Breast epithelium (tissue), 4 donors: ENCODE results near the gene PSKH1. TPM values are rescaled to one million over a fixed set of nuclear protein-coding genes. Genes with fewer than 3 reads are reported as not detected.

Source experiments
- DNase-seq, 2 donors: peaks; one replicate each; pipeline ENCODE4 v3.0.0-alpha.2; 2019; ENCODE audit warnings: low spot score in 2 of 2
- H3K27ac ChIP-seq, 2 donors: fragments of 200-600 bp; sonication (generic) in 1 of 2; one replicate each; pipeline ENCODE4 v1.5.1; 2016 to 2019; ENCODE audit warnings: mild to moderate bottlenecking in 1 of 2
- H3K27me3 ChIP-seq, 2 donors: fragments of 200-600 bp; sonication (generic) in 1 of 2; one replicate each; pipeline versions ENCODE4 v1.5.1 to v1.6.0; 2017 to 2019; ENCODE audit warnings: control low read depth in 1 of 2, mild to moderate bottlenecking in 1 of 2
- H3K36me3 ChIP-seq: fragments of 200-600 bp; one replicate; pipeline ENCODE4 v1.5.1; 2019
- H3K4me1 ChIP-seq, 2 donors: fragments of 200-600 bp; sonication (generic); one replicate each; pipeline ENCODE4 v1.5.1; 2016 to 2019; ENCODE audit warnings: control low read depth in 1 of 2
- H3K4me3 ChIP-seq, 3 donors: fragments of 200-600 bp; sonication (generic); 1 replicate in 2 of 3; 2 replicates in 1 of 3; pipeline ENCODE4 v1.5.1; 2016 to 2019; ENCODE audit warnings: mild to moderate bottlenecking in 3 of 3, moderate library complexity in 2 of 3
- H3K9me3 ChIP-seq, 2 donors: fragments of 200-600 bp; sonication (generic) in 1 of 2; one replicate each; pipeline ENCODE4 v1.5.1; 2016 to 2019; ENCODE audit warnings: control low read depth in 1 of 2
- POLR2A ChIP-seq: fragments of 450-650 bp; IDR thresholded peaks from one replicate; pipeline ENCODE4 v1.6.1; 2016; ENCODE audit warnings: antibody characterized with exemption, mild to moderate bottlenecking, moderate library complexity
- POLR2AphosphoS5 ChIP-seq, 3 donors: sonication (generic); formaldehyde crosslinking; IDR thresholded peaks; one replicate each; pipeline ENCODE4 v1.6.1; 2017; ENCODE audit warnings: antibody characterized with exemption in 3 of 3
- intact Hi-C: fragments of 100-400 bp; cut with DNase I; formaldehyde crosslinking; loops from one replicate; pipeline ENCODE4 v1.15.1; 2023; ENCODE audit warnings: low total_unique reads
- total RNA-seq, 3 donors: library from RNA; depleted of rRNA; stranded (reverse); fragments of >200 nt; gene quantifications; one replicate each; pipeline ENCODE4 v1.1.0, GENCODE V29; 2016
- TF ChIP-seq, protein P1 (sequence below), 3 donors: fragments of 450-650 bp; IDR thresholded peaks; one replicate each; pipeline ENCODE4 v1.5.1; 2016 to 2017; ENCODE audit warnings: antibody characterized with exemption in 3 of 3, mild to moderate bottlenecking in 3 of 3, moderate library complexity in 3 of 3

The PSKH1 gene
- total RNA-seq, 3 donors from 2014 or later = 17.3 to 20.5 (median 17.4) TPM

DNA sequence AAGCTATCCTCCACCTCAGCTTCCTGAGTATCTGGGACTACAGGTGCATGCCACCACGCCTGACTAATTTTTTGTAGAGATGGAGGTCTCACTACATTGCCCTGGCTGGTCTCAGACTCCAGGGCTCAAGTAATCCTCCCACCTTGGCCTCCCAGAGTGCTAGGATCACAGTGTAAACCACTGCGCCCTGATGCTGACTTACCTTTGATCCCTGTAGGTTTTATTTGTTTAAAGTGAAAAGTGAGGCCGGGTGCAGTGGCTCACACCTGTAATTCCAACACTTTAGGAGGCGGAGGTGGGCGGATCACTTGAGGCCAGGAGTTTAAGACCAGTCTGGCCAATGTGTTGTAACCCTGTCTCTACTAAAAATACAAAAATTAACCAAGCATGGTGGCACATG, 8.7 kb downstream of the PSKH1 start:
- H3K27ac ChIP-seq = no peak overlapping the region
- H3K4me1 ChIP-seq = no peaks in the 10 kb centered on the region
- no peaks in the 10 kb centered on the region for H3K27me3 ChIP-seq
- no peak for DNase-seq
- H3K4me3 ChIP-seq = no peak overlapping the region
- intact Hi-C loops = no loop called here
- H3K36me3 ChIP-seq = no peaks in the 10 kb centered on the region
- TF ChIP-seq POLR2AphosphoS5 (IDR thresholded peaks at IDR 0.05) = no peak
- TF ChIP-seq, protein P1, sequence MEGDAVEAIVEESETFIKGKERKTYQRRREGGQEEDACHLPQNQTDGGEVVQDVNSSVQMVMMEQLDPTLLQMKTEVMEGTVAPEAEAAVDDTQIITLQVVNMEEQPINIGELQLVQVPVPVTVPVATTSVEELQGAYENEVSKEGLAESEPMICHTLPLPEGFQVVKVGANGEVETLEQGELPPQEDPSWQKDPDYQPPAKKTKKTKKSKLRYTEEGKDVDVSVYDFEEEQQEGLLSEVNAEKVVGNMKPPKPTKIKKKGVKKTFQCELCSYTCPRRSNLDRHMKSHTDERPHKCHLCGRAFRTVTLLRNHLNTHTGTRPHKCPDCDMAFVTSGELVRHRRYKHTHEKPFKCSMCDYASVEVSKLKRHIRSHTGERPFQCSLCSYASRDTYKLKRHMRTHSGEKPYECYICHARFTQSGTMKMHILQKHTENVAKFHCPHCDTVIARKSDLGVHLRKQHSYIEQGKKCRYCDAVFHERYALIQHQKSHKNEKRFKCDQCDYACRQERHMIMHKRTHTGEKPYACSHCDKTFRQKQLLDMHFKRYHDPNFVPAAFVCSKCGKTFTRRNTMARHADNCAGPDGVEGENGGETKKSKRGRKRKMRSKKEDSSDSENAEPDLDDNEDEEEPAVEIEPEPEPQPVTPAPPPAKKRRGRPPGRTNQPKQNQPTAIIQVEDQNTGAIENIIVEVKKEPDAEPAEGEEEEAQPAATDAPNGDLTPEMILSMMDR (IDR thresholded peaks at IDR 0.05) = no peak
- no peaks in the 10 kb centered on the region for H3K9me3 ChIP-seq

DNA sequence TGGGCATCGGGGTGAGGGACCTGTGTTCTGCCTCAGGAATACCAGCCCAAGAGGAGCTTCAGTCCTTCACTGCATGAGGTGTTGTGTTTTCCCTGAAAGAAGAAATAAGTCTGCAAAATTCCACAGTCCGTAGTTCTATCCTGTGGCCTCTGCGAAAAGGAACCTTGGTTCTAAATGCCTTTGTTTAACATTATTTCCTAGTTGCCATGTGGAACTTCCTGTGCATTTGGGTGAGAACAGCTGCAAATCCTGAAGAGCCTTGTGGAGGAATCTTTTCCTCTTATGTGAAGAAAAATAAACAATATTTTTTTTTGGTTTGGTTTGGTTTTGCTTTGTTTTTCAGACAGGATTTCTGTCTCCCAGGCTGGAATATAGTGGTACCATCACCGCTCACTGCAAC, 9.8 kb downstream of the PSKH1 start:
- intact Hi-C loops = no loop called here
- no peaks in the 10 kb centered on the region for H3K36me3 ChIP-seq
- no peaks in the 10 kb centered on the region for H3K27me3 ChIP-seq
- no peak overlapping the region for H3K4me3 ChIP-seq
- H3K9me3 ChIP-seq = no peaks in the 10 kb centered on the region
- no peak overlapping the region for H3K27ac ChIP-seq
- no peaks in the 10 kb centered on the region for H3K4me1 ChIP-seq
- TF ChIP-seq POLR2AphosphoS5 (IDR thresholded peaks at IDR 0.05) (no peak), POLR2A (no peak)
- TF ChIP-seq, protein P1 (IDR thresholded peaks at IDR 0.05) = no peak
- no peak for DNase-seq

DNA sequence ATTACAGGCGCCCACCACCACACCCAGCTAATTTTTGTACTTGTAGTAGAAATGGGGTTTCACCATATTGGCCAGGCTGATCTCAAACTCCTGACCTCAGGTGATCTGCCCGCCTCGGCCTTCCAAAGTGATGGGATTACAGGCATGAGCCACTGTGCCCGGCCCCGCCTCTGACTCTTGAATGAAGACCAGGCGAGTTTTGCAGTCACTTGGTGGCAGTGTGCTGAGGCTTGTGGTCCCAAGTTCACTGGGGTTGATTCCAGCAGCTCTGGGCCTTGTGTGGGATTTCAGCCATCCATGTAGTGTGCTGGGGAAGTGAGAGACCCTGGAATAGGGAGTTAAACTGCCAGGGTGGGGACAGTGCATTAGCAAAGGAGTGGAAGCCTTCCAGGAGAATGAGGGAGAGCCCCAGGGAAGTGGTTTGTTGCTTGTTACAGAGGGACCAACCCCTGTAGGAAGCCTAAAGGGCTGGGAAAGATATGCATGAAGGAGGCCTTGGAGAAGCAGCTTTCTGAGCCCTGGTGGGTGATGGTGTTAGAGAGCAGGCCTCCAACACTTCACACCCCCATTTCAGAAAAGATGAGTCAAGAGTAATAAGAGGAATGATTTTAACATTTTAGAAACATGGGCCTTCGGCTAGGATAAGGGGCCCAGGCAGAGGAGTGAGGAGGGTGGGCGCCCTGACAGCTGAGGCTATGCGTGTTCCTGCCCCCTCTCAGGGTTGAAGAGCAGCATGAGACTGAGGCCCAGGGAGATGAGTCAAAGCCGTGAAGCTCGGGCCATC, 14.5 kb downstream of the PSKH1 start:
- H3K36me3 ChIP-seq = no peaks in the 10 kb centered on the region
- TF ChIP-seq, protein P1 (IDR thresholded peaks at IDR 0.05) = no peak
- TF ChIP-seq POLR2A (no peak), POLR2AphosphoS5 (IDR thresholded peaks at IDR 0.05) (no peak)
- H3K27me3 ChIP-seq = no peaks in the 10 kb centered on the region
- H3K27ac ChIP-seq = no peak overlapping the region
- H3K4me1 ChIP-seq = no peaks in the 10 kb centered on the region
- H3K9me3 ChIP-seq = no peaks in the 10 kb centered on the region
- intact Hi-C loops = no loop called here
- no peak for DNase-seq
- no peak overlapping the region for H3K4me3 ChIP-seq

DNA sequence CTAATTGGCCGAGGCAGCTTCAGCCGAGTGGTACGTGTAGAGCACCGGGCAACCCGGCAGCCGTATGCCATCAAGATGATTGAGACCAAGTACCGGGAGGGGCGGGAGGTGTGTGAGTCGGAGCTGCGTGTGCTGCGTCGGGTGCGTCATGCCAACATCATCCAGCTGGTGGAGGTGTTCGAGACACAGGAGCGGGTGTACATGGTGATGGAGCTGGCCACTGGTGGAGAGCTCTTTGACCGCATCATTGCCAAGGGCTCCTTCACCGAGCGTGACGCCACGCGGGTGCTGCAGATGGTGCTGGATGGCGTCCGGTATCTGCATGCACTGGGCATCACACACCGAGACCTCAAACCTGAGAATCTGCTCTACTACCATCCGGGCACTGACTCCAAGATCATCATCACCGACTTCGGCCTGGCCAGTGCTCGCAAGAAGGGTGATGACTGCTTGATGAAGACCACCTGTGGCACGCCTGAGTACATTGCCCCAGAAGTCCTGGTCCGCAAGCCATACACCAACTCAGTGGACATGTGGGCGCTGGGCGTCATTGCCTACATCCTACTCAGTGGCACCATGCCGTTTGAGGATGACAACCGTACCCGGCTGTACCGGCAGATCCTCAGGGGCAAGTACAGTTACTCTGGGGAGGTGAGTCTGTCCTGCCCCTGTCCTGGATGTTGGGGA, 16.1 kb downstream of the PSKH1 start:
- no peak for DNase-seq
- no peak for TF ChIP-seq POLR2AphosphoS5 (IDR thresholded peaks at IDR 0.05)
- TF ChIP-seq, protein P1 (IDR thresholded peaks at IDR 0.05) = no peak
- TF ChIP-seq POLR2A = no peak
- intact Hi-C loops = no loop called here
- no peaks in the 10 kb centered on the region for H3K9me3 ChIP-seq
- H3K27ac ChIP-seq = no peak overlapping the region
- H3K27me3 ChIP-seq = no peaks in the 10 kb centered on the region
- no peak overlapping the region for H3K4me3 ChIP-seq
- H3K36me3 ChIP-seq = no peaks in the 10 kb centered on the region
- no peaks in the 10 kb centered on the region for H3K4me1 ChIP-seq

DNA sequence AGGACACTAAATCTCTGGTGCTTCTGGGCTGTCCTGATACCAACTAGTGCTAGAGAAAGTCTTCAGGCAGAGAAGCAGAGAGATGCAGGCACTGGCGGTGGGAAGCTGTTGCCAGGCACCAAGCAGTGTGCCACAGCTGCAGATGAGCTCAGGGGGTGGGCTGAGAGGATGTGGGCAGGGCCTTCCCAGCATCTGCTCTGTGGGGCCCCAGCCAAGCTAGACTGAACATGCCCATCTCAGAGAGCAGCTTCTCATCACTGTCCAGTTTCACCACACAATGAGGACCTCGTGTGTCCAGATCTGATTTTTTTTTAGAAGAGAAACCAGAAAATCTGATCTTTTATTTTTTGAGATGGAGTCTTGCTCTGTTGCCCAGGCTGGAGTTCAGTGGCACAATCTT, 17.1 kb downstream of the PSKH1 start:
- Histone ChIP-seq H3K27me3 (no peaks in the 10 kb centered on the region), H3K4me3 (no peak overlapping the region), H3K4me1 (no peaks in the 10 kb centered on the region), H3K36me3 (no peaks in the 10 kb centered on the region), H3K27ac (no peak overlapping the region), H3K9me3 (no peaks in the 10 kb centered on the region)
- no peak for DNase-seq
- no peak for TF ChIP-seq POLR2AphosphoS5 (IDR thresholded peaks at IDR 0.05)
- TF ChIP-seq, protein P1 (IDR thresholded peaks at IDR 0.05) = no peak
- TF ChIP-seq POLR2A = no peak
- intact Hi-C loops = no loop called here
